IPS-18a (cell line): ENCODE measurements around the gene SDHB.

Source experiments
- H3K27ac ChIP-seq: one replicate; pipeline ENCODE4 v1.5.1; 2013; ENCODE audit warnings: low read length
- H3K27me3 ChIP-seq: one replicate; pipeline ENCODE4 v1.6.1; 2013; ENCODE audit warnings: mild to moderate bottlenecking, low read length; ENCODE audit not compliant: control insufficient read depth, insufficient read depth
- H3K36me3 ChIP-seq: one replicate; pipeline ENCODE4 v1.6.1; 2013; ENCODE audit warnings: low read depth, low read length; ENCODE audit not compliant: control insufficient read depth
- H3K4me1 ChIP-seq: one replicate; pipeline ENCODE4 v1.6.1; 2013; ENCODE audit warnings: low read depth, low read length; ENCODE audit not compliant: control insufficient read depth
- H3K4me3 ChIP-seq: one replicate; pipeline ENCODE4 v1.5.1; 2013; ENCODE audit warnings: low read length
- H3K9ac ChIP-seq: one replicate; pipeline ENCODE4 v1.6.1; 2013; ENCODE audit warnings: mild to moderate bottlenecking, low read length, moderate library complexity
- H3K9me3 ChIP-seq: one replicate; pipeline ENCODE4 v1.6.1; 2013; ENCODE audit warnings: low read depth, low read length; ENCODE audit not compliant: control insufficient read depth

Gene SDHB

GRCh38 chr1:16992675-16993074 lies 61.2 kb downstream of the SDHB start:
- no peaks in the 10 kb centered on the region for H3K27me3 ChIP-seq
- no peak overlapping the region for H3K9ac ChIP-seq
- H3K27ac ChIP-seq = no peak overlapping the region
- H3K4me3 ChIP-seq = no peak overlapping the region
- H3K36me3 ChIP-seq = peaks cover 6% of the 10 kb centered on the region
- H3K4me1 ChIP-seq = no peaks in the 10 kb centered on the region
- H3K9me3 ChIP-seq = no peaks in the 10 kb centered on the region

DNA sequence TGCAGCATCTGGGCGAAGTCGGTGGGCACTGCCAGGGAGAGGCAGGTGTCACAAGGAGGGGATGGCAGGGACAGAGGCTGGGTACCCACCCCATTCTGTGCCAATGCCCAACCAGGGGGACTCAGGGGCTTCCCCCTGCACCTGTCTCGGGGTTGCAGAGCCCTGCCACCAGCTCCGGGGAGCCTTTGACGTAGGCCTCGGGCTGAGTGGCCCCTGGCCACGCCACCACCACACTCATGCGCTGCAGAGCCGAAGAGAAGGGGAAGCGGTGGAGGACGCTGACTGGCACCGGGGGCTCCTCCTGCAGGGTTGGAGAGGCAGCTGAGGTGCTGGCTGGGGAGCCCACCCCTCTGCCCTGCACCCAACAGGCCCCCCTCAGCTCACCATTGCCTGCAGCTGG lies 61.7 kb downstream of the SDHB start:
- Histone ChIP-seq H3K4me3 (no peak overlapping the region), H3K9ac (no peak overlapping the region), H3K9me3 (no peaks in the 10 kb centered on the region), H3K27ac (no peak overlapping the region), H3K36me3 (peaks cover 6% of the 10 kb centered on the region), H3K27me3 (no peaks in the 10 kb centered on the region), H3K4me1 (no peaks in the 10 kb centered on the region)

GRCh38 chr1:16991571-16991970 lies 62.3 kb downstream of the SDHB start:
- Histone ChIP-seq H3K4me1 (no peaks in the 10 kb centered on the region), H3K27me3 (no peaks in the 10 kb centered on the region), H3K4me3 (no peak overlapping the region), H3K9ac (no peak overlapping the region), H3K27ac (no peak overlapping the region), H3K9me3 (no peaks in the 10 kb centered on the region), H3K36me3 (peaks cover 6% of the 10 kb centered on the region)

DNA sequence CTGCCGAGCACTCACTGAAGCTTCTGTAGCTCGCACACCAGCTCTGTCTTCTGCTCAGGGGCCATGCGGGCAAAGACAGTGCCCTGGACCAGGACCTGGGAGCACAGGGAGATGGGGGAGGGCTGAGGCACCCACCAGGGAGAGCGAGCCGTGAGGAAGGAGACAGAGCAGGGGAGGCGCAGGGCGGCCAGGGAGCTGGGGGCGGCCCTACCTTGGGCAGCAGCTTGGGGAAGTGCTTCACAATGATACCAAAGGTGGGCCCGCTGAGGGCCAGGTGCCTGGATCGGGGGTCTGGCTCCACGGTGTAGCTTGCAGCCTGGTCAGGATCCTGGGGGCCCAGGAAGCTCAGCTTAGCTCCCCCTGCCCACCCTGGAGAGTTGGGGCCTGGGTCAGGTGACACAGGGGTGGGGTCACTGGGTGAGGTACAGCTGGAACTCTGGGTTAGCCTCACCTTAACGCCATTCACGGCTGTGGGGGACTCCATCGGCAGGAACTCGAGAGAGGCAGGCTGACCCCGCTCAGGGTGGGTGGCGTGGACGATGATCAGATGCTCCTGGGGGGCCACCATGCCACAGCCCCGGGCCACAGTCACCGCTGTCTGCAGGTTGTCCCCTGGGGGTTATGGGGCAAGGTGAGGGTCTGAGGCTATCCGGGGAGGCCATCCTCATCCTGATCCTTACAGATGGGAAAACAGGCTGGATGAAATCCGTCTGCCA lies 64.0 kb downstream of the SDHB start:
- H3K4me3 ChIP-seq = no peak overlapping the region
- H3K9ac ChIP-seq = no peak overlapping the region
- peaks cover 9% of the 10 kb centered on the region for H3K36me3 ChIP-seq
- H3K27ac ChIP-seq = no peak overlapping the region
- no peaks in the 10 kb centered on the region for H3K9me3 ChIP-seq
- no peaks in the 10 kb centered on the region for H3K27me3 ChIP-seq
- H3K4me1 ChIP-seq = no peaks in the 10 kb centered on the region

DNA sequence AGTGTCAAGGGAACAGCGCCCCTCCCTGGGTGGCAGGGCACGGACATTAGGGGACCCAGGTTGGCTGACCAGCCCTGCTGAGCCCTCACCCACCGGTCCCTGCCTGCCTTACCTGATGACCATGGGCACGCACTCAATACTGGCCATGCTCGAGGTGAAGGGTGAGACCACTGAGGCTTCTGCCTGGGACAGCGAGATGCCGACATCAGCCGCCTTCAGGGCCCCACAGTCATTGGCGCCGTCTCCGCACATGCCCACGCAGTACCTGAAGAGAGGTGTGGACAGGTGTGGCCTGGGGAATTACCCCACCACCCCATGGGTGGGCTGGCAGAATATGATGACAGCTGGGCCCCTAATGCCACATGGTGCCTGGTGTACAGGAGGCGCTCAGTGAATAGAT lies 65.6 kb downstream of the SDHB start:
- Histone ChIP-seq H3K36me3 (peaks cover 9% of the 10 kb centered on the region), H3K9ac (no peak overlapping the region), H3K4me3 (no peak overlapping the region), H3K27me3 (no peaks in the 10 kb centered on the region), H3K27ac (no peak overlapping the region), H3K4me1 (no peaks in the 10 kb centered on the region), H3K9me3 (no peaks in the 10 kb centered on the region)

DNA sequence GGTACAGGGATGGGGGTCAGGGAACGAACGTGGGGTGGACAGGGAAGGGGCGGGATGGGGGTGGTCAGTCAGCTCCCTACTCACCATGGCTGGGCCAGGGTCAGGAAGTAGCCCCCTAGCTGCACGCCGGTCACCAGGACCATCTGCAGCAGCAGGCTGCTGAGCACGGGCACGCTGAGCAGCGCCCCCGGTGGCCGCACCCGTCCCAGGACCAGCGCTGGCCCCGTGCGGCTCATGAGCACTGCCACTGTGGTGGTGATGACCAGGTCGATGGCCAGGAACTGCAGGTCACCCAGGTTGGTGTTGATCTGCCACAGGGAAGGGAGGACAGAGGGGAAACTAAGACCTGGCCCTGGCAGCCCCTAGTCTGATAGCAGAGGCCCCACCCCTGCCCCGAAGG lies 66.9 kb downstream of the SDHB start:
- H3K9ac ChIP-seq = no peak overlapping the region
- no peak overlapping the region for H3K4me3 ChIP-seq
- H3K9me3 ChIP-seq = no peaks in the 10 kb centered on the region
- no peaks in the 10 kb centered on the region for H3K27me3 ChIP-seq
- no peaks in the 10 kb centered on the region for H3K4me1 ChIP-seq
- H3K27ac ChIP-seq = no peak overlapping the region
- H3K36me3 ChIP-seq = peaks cover 9% of the 10 kb centered on the region

- no peaks in the 10 kb centered on the region for H3K9me3 ChIP-seq
- no peaks in the 10 kb centered on the region for H3K27me3 ChIP-seq
- H3K27ac ChIP-seq = no peak overlapping the region
- peaks cover 9% of the 10 kb centered on the region for H3K36me3 ChIP-seq
- H3K9ac ChIP-seq = no peak overlapping the region
- H3K4me3 ChIP-seq = no peak overlapping the region
- H3K4me1 ChIP-seq = no peaks in the 10 kb centered on the region
Measured at GRCh38 chr1:16986560-16986959, 67.3 kb downstream of the SDHB start.

- Histone ChIP-seq H3K27ac (no peak overlapping the region), H3K4me3 (no peak overlapping the region), H3K36me3 (peaks cover 9% of the 10 kb centered on the region), H3K9me3 (no peaks in the 10 kb centered on the region), H3K4me1 (no peaks in the 10 kb centered on the region), H3K27me3 (peaks cover under 1% of the 10 kb centered on the region), H3K9ac (no peak overlapping the region)
Measured at GRCh38 chr1:16986113-16986512, 67.7 kb downstream of the SDHB start.

- Histone ChIP-seq H3K27me3 (peaks cover 5% of the 10 kb centered on the region), H3K27ac (no peak overlapping the region), H3K9me3 (no peaks in the 10 kb centered on the region), H3K4me3 (no peak overlapping the region), H3K9ac (no peak overlapping the region), H3K4me1 (no peaks in the 10 kb centered on the region), H3K36me3 (peaks cover 8% of the 10 kb centered on the region)
Measured at GRCh38 chr1:16984717-16985116, 69.1 kb downstream of the SDHB start.

DNA sequence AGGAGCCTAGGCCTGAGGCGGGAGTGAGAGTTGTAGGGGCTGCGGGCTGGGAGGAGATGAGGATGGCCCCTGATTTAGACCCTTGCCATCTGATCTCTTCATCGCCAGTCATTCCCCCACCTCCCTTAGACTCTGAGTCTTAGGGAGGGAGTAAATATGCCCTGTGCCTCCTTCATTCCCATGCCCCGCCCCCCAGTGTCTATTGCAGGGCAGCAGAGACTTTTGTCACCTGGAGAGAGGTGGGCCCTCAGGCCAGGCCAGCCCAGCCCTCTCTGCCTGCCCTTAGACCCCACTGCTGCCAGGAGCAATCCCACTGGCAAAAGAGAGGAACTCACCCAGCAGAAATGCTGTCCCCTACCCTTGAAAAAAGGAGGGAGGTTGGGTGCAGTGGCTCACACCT lies 70.2 kb downstream of the SDHB start:
- H3K4me1 ChIP-seq = peaks cover 5% of the 10 kb centered on the region
- no peak overlapping the region for H3K4me3 ChIP-seq
- peaks cover 5% of the 10 kb centered on the region for H3K27me3 ChIP-seq
- H3K27ac ChIP-seq = no peak overlapping the region
- H3K36me3 ChIP-seq = peaks cover 3% of the 10 kb centered on the region
- H3K9me3 ChIP-seq = no peaks in the 10 kb centered on the region
- no peak overlapping the region for H3K9ac ChIP-seq

DNA sequence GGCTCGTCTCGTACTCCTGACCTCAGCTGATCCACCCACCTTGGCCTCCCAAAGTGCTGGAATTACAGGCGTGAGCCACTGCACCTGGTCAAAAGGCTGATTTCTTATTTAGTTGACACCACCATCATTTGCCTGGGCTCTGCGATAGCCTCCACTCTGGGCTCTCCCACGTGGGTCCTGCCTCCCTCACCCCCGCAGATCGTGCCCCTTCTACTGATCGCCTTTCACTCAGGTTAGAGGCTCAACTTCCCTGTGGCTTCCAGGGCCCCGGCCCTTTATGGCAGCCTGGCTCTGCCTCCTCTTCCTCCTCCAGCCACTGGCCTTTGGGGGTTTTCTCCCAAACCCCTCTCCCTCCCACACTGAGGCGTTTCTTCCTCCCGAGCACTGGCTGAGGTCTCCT lies 70.9 kb downstream of the SDHB start:
- Histone ChIP-seq H3K9ac (no peak overlapping the region), H3K4me3 (no peak overlapping the region), H3K27me3 (peaks cover 5% of the 10 kb centered on the region), H3K27ac (no peak overlapping the region), H3K9me3 (no peaks in the 10 kb centered on the region), H3K4me1 (peaks cover 5% of the 10 kb centered on the region), H3K36me3 (peaks cover 3% of the 10 kb centered on the region)

DNA sequence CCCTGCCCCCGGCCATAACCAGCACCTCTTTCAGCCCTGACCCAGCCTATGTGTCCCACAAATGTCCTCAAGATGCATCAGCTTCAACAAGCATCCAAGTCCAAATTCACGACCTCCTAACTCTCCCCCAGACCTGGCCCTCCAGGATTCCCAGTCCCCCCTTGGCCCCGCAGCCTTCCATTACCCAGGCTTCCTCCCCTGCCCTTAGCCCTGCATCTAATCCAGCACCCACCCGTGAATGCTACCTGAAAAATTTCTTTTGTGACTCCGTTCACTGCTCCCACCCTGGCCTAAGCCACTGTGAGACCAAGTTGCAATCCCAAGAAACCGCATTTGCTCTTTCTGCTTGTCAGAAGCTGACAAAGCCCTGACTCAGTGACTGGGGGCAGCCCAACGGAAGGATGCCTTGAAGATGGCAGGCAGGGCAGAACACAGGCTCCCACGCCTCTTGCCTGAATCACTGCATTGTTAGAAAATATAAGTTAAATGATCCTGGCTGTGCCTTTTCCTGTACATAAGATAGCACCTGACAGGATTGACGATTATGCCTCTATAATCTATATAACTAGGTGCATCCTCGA lies 72.5 kb downstream of the SDHB start:
- Histone ChIP-seq H3K4me1 (peaks cover 5% of the 10 kb centered on the region), H3K36me3 (peaks cover 3% of the 10 kb centered on the region), H3K4me3 (no peak overlapping the region), H3K27ac (no peak overlapping the region), H3K27me3 (peaks cover 5% of the 10 kb centered on the region), H3K9me3 (no peaks in the 10 kb centered on the region), H3K9ac (no peak overlapping the region)
